T-cell (primary cell): ENCODE results near the gene SH3GL3. TPM values are rescaled to one million over a fixed set of nuclear protein-coding genes. Genes with fewer than 3 reads are reported as not detected.

Experiments
- ATAC-seq, 4 experiments: fragments of 200-7000 bp in 3 of 4; fragments of 150-1000 bp in 1 of 4; cut with Tn5 transposase; replicated peaks in 1 of 4; 1 replicate in 3 of 4; 2 replicates in 1 of 4; pipeline ENCODE4 v1.10.0; 2021; ENCODE audit warnings: moderate library complexity in 3 of 4, mild to moderate bottlenecking in 2 of 4, moderate number of reproducible peaks in 1 of 4
- CTCF ChIA-PET, 2 donors: fragments of 300-600 bp; sonication (Branson Sonifier 250); formaldehyde crosslinking; loops; one replicate each; lab custom pipeline; 2022; ENCODE audit warnings: antibody characterized with exemption in 2 of 2; lab: Charles Lee
- POLR2A ChIA-PET, 2 donors: fragments of 300-600 bp; sonication (Branson Sonifier 250); formaldehyde crosslinking; loops; one replicate each; lab custom pipeline; 2022; ENCODE audit warnings: antibody characterized with exemption in 2 of 2; lab: Charles Lee
- DNase-seq, 35 experiments: peaks; one replicate each; pipeline versions ENCODE4 v3.0.0 to v3.0.0-alpha.2; 2013 to 2023
- H3K27ac ChIP-seq: one replicate; pipeline ENCODE4 v1.5.1; 2013; ENCODE audit warnings: low read length
- H3K27me3 ChIP-seq, 2 experiments: replicated peaks in 1 of 2; 1 replicate in 1 of 2; 2 replicates in 1 of 2; pipeline versions ENCODE4 v1.6.1 to v1.7.0; 2013; ENCODE audit warnings: low read length in 1 of 2, mixed read lengths in 1 of 2; ENCODE audit not compliant: control insufficient read depth in 2 of 2, insufficient read depth in 2 of 2; ENCODE audit errors: extremely low read depth in 1 of 2
- H3K36me3 ChIP-seq, 2 donors: 1 replicate in 1 of 2; 2 replicates in 1 of 2; pipeline versions ENCODE4 v1.6.1 to v1.7.0; 2013; ENCODE audit warnings: low read length in 1 of 2; ENCODE audit not compliant: control insufficient read depth in 2 of 2, insufficient read depth in 1 of 2; ENCODE audit errors: extremely low read depth in 1 of 2
- H3K4me1 ChIP-seq, 2 experiments: 1 replicate in 1 of 2; 2 replicates in 1 of 2; pipeline versions ENCODE4 v1.6.1 to v1.7.0; 2013; ENCODE audit warnings: low read length in 2 of 2, mixed read lengths in 1 of 2; ENCODE audit not compliant: insufficient read depth in 2 of 2, control insufficient read depth in 1 of 2; ENCODE audit errors: extremely low read depth in 1 of 2
- H3K4me3 ChIP-seq, 2 donors: 1 replicate in 1 of 2; 2 replicates in 1 of 2; pipeline versions ENCODE4 v1.5.1 to v1.7.0; 2013; ENCODE audit warnings: mild to moderate bottlenecking in 2 of 2, low read length in 1 of 2, moderate library complexity in 1 of 2; ENCODE audit not compliant: control insufficient read depth in 1 of 2; ENCODE audit errors: extremely low read depth in 1 of 2
- H3K9me3 ChIP-seq: 2 replicates; pipeline ENCODE4 v1.7.0; 2013
- H3K27ac Mint-ChIP-seq, 2 donors: one replicate each; pipeline ENCODE4 v1.8.0; 2020 to 2021; ENCODE audit warnings: mild to moderate bottlenecking in 2 of 2, mixed read lengths in 2 of 2
- H3K27me3 Mint-ChIP-seq, 2 donors: one replicate each; pipeline ENCODE4 v1.8.0; 2021 to 2022; ENCODE audit warnings: mixed read lengths in 2 of 2
- H3K36me3 Mint-ChIP-seq: one replicate; pipeline ENCODE4 v1.8.0; 2021; ENCODE audit warnings: mixed read lengths
- H3K4me1 Mint-ChIP-seq, 3 donors: one replicate each; pipeline ENCODE4 v1.8.0; 2020 to 2022; ENCODE audit warnings: mixed read lengths in 3 of 3, mild to moderate bottlenecking in 1 of 3
- H3K4me3 Mint-ChIP-seq, 3 donors: one replicate each; pipeline ENCODE4 v1.8.0; 2020 to 2022; ENCODE audit warnings: mild to moderate bottlenecking in 3 of 3, mixed read lengths in 3 of 3, moderate library complexity in 3 of 3
- H3K9me3 Mint-ChIP-seq, 3 donors: one replicate each; pipeline ENCODE4 v1.8.0; 2020 to 2022; ENCODE audit warnings: mixed read lengths in 3 of 3
- WGBS: methylation state at CpG from one replicate; pipeline ENCODE4 v1.1.5; 2013; ENCODE audit warnings: missing lambda C conversion rate; ENCODE audit not compliant: insufficient coverage; 5-methylcytosine and 5-hydroxymethylcytosine counted together
- total RNA-seq, 35 experiments: library from RNA in 6 of 35; stranded (reverse) in 6 of 35; fragments of 120-200 nt in 1 of 35; gene quantifications; one replicate each; pipeline versions ENCODE4 v1.2.1 to v1.2.4 and lab custom pipeline; 2013 to 2026

The SH3GL3 gene
- total RNA-seq, 5 donors from 2014 or later (not counting 1 experiment from before 2014, with no cell fraction given) = not detected

- DNase-seq (no peak), ATAC-seq (no peak)
- Mint-ChIP-seq H3K4me3 (no peak overlapping the region), H3K36me3 (no peaks in the 10 kb centered on the region), H3K9me3 (peaks cover 14 to 16% (median 14%) of the 10 kb centered on the region in 3 donors), H3K27ac (no peak overlapping the region), H3K4me1 (no peaks in the 10 kb centered on the region), H3K27me3 (peaks cover 7 to 14% of the 10 kb centered on the region in 2 donors)
- H3K27me3 ChIP-seq = peaks cover 0 to 13% of the 10 kb centered on the region in 2 experiments
- H3K4me1 ChIP-seq = no peaks in the 10 kb centered on the region
- CTCF ChIA-PET = no interaction called here
- H3K9me3 ChIP-seq = no peaks in the 10 kb centered on the region
- POLR2A ChIA-PET = no interaction called here
- no peaks in the 10 kb centered on the region for H3K36me3 ChIP-seq
- no peak overlapping the region for H3K27ac ChIP-seq
- no peak overlapping the region for H3K4me3 ChIP-seq
Observed at GRCh38 chr15:83643201-83643600, 196.1 kb downstream of the SH3GL3 start.

GRCh38 chr15:83644439-83644838, 197.3 kb downstream of the SH3GL3 start:
- CTCF ChIA-PET = no interaction called here
- WGBS = 90% methylated on average over 1 of the region's 1 CpG

GRCh38 chr15:83650831-83651230, 203.7 kb downstream of the SH3GL3 start:
- no CpG with 5 or more reads among the region's 2 CpGs for WGBS
- Histone ChIP-seq H3K36me3 (no peaks in the 10 kb centered on the region), H3K27ac (no peak overlapping the region), H3K27me3 (peaks cover 5 to 30% of the 10 kb centered on the region in 2 experiments), H3K4me1 (no peaks in the 10 kb centered on the region), H3K9me3 (no peaks in the 10 kb centered on the region), H3K4me3 (no peak overlapping the region)
- Mint-ChIP-seq H3K27me3 (peaks cover 23 to 34% of the 10 kb centered on the region in 2 donors), H3K27ac (no peak overlapping the region), H3K36me3 (no peaks in the 10 kb centered on the region), H3K4me1 (no peaks in the 10 kb centered on the region), H3K9me3 (peaks cover 0 to 4% (median 0%) of the 10 kb centered on the region in 3 donors), H3K4me3 (no peak overlapping the region)
- ChIA-PET POLR2A (no interaction called here), CTCF (no interaction called here)
- DNase-seq (no peak), ATAC-seq (no peak)

More at GRCh38 chr15:83644439-83644838, 197.3 kb downstream of the SH3GL3 start:
- no peak for DNase-seq
- Histone ChIP-seq H3K4me1 (no peaks in the 10 kb centered on the region), H3K27ac (no peak overlapping the region), H3K36me3 (no peaks in the 10 kb centered on the region), H3K9me3 (no peaks in the 10 kb centered on the region), H3K4me3 (no peak overlapping the region), H3K27me3 (peaks cover 0 to 9% of the 10 kb centered on the region in 2 experiments)
- POLR2A ChIA-PET = no interaction called here
- no peaks in the 10 kb centered on the region for H3K36me3 Mint-ChIP-seq
- H3K4me3 Mint-ChIP-seq = no peak overlapping the region
- H3K27ac Mint-ChIP-seq = no peak overlapping the region
- H3K27me3 Mint-ChIP-seq = peaks cover 2 to 10% of the 10 kb centered on the region in 2 donors
- no peaks in the 10 kb centered on the region for H3K4me1 Mint-ChIP-seq
- ATAC-seq = no peak
- peaks cover 7 to 16% (median 14%) of the 10 kb centered on the region in 3 donors for H3K9me3 Mint-ChIP-seq

DNA sequence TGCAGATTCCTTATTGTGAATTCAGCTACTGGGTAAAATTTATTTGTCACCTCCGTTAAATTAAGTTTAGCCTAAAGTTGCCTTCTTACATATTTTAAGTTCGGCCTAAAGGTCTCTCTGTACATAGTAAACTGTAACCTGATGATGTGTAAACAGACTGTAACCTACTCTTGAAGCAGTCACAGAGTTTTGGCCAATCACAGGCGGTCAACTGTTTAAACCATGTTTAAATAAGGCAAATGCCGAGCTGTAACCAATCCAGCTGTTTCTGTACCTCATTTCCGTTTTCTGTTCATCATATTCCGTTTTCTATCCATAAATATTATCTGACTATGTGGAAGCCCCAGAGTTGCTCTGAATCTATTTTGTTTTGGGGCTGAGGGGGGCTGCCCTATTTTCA, 204.4 kb downstream of the SH3GL3 start:
- ChIA-PET CTCF (no interaction called here), POLR2A (interaction anchor here in 1 of 2 donors (0.5 kb wide), 1 partner anchor 17 kb away, joined by 3 read pairs; no protein-coding TSS in a partner anchor)
- Mint-ChIP-seq H3K36me3 (no peaks in the 10 kb centered on the region), H3K4me3 (no peak overlapping the region), H3K27me3 (peaks cover 30 to 41% of the 10 kb centered on the region in 2 donors), H3K9me3 (peaks cover 0 to 4% (median 0%) of the 10 kb centered on the region in 3 donors), H3K4me1 (no peaks in the 10 kb centered on the region), H3K27ac (no peak overlapping the region)
- no CpG with 5 or more reads among the region's 6 CpGs for WGBS
- DNase-seq (no peak), ATAC-seq (no peak)
- Histone ChIP-seq H3K4me3 (no peak overlapping the region), H3K27ac (no peak overlapping the region), H3K9me3 (no peaks in the 10 kb centered on the region), H3K27me3 (peaks cover 5 to 33% of the 10 kb centered on the region in 2 experiments), H3K36me3 (no peaks in the 10 kb centered on the region), H3K4me1 (no peaks in the 10 kb centered on the region)

DNA sequence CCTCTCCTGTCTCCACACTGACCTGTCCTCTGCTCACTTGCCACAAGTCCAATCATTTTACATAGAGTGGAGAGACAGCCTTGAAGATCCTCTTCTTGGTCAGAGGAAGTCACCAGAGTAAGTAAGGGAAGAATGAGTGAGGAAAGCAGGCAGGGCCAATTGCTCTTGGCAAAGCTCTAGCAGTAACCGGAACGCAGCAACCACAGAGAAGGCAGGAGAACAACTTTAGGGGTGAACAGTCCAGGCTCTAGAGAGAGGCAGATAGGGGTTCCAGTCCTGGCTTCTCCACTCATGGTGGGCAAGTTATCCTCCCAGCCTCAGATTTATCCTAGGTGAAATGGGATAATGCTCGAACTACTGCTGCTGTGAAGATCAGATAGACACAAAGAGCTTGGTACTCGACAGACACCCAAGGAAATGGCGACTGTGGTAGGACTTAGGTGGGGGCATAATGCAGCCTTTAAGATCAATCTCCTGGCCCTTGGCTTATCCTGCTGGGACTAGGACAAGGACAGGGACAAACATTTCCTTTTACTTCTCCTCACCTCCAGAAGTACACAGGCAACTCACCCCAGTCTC, 205.6 kb downstream of the SH3GL3 start:
- no peak for DNase-seq
- no peaks in the 10 kb centered on the region for H3K4me1 Mint-ChIP-seq
- no peaks in the 10 kb centered on the region for H3K4me1 ChIP-seq
- H3K36me3 Mint-ChIP-seq = no peaks in the 10 kb centered on the region
- H3K27me3 ChIP-seq = peaks cover 5 to 33% of the 10 kb centered on the region in 2 experiments
- peaks cover 31 to 41% of the 10 kb centered on the region in 2 donors for H3K27me3 Mint-ChIP-seq
- H3K27ac ChIP-seq = no peak overlapping the region
- H3K36me3 ChIP-seq = no peaks in the 10 kb centered on the region
- no peak overlapping the region for H3K27ac Mint-ChIP-seq
- POLR2A ChIA-PET = no interaction called here
- H3K9me3 Mint-ChIP-seq = peaks cover 0 to 4% (median 2%) of the 10 kb centered on the region in 3 donors
- no CpG with 5 or more reads among the region's 5 CpGs for WGBS
- CTCF ChIA-PET = no interaction called here
- no peak overlapping the region for H3K4me3 Mint-ChIP-seq
- H3K9me3 ChIP-seq = no peaks in the 10 kb centered on the region
- no peak overlapping the region for H3K4me3 ChIP-seq
- ATAC-seq = no peak

- POLR2A ChIA-PET = no interaction called here
- Histone ChIP-seq H3K36me3 (no peaks in the 10 kb centered on the region), H3K27ac (no peak overlapping the region)
Observed at GRCh38 chr15:83653288-83653638, 206.1 kb downstream of the SH3GL3 start.

More at GRCh38 chr15:83653288-83653638, 206.1 kb downstream of the SH3GL3 start:
- H3K27me3 ChIP-seq = peaks cover 5 to 33% of the 10 kb centered on the region in 2 experiments
- Mint-ChIP-seq H3K27me3 (peaks cover 31 to 41% of the 10 kb centered on the region in 2 donors), H3K4me3 (no peak overlapping the region), H3K27ac (no peak overlapping the region), H3K4me1 (no peaks in the 10 kb centered on the region), H3K9me3 (peaks cover 0 to 7% (median 2%) of the 10 kb centered on the region in 3 donors), H3K36me3 (no peaks in the 10 kb centered on the region)
- ATAC-seq (no peak), DNase-seq (no peak)
- H3K4me1 ChIP-seq = no peaks in the 10 kb centered on the region
- H3K9me3 ChIP-seq = no peaks in the 10 kb centered on the region
- CTCF ChIA-PET = no interaction called here
- WGBS = 28% methylated on average over 13 of the region's 18 CpGs
- no peak overlapping the region for H3K4me3 ChIP-seq
